SHP77 treated with DMSO at 0.1 percent for 48 hours (cell line): Measurements from ENCODE around the gene PRR27.

Source experiments
- DNase-seq: peaks from one replicate; lab custom pipeline; 2025; lab: John Stamatoyannopoulos, UW

The PRR27 gene

GRCh38 chr4:70153937-70154336 is at the start of gene PRR27:
TSS of gene PRR27 (plus strand) at chr4:70154237. CDS start at chr4:70154376, 139 bp downstream.
- no peak for DNase-seq

GRCh38 chr4:70110917-70111316 is 43.1 kb upstream of the PRR27 start:
- no peak for DNase-seq

GRCh38 chr4:70113656-70114055 is 40.4 kb upstream of the PRR27 start:
- DNase-seq = no peak

DNA sequence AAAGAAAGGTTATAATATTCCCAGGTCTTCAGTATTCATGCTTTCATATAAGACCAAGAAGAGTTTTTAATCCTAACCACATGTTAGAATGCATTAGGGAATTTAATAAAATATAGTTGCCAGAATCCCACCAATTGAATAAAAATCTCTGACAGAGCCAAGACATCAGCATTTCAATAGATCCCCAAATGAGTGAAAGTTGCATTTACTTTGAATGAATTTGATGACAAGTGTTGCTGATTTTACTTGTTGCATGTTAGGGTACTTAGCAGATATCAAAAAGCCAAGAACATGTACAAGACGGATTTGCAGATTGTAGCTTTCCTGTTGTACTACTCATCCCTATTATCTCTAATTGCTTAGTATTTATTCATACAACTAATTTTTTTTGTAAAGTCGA is 39.9 kb upstream of the PRR27 start:
- no peak for DNase-seq

GRCh38 chr4:70120323-70120722 is 33.7 kb upstream of the PRR27 start:
- DNase-seq = no peak

DNA sequence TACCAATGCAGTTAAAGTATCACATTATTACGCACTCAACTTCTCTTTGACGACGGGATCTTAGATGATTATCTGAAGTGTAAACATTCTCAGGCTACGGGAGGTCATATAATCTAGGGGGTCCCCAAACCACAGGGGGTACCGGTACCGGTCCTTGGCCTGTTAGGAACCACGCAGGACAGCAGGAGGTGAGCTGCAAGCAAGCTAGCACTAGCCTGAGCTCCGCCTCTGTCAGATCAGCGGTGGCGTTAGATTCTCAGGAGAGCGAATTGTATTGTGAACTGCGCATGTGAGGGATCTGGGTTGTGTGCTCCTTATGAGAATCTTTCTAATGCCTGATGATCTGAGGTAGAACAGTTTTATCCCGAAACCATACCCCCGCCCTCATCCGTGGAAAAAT is 20.6 kb upstream of the PRR27 start:
- no peak for DNase-seq

DNA sequence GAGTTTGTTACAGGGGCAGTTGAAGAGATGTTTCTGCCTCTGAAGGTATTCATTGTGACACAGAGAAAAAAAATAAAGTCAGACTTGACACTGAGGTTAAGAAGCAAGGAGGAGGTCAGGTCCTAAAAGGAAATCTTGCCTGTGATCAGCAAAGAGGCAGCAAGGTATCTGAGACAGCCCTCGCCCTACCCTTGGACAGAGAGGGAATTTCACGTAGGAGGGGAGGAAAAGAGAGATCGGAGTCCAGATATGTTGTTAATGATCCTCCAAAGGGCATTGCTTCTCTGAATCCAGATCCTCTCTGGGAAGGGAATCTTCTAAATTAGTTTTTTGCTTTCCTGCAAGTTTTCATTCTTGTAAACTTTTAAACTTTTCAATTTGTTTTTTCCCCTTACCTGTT is 15.3 kb upstream of the PRR27 start:
- no peak for DNase-seq

DNA sequence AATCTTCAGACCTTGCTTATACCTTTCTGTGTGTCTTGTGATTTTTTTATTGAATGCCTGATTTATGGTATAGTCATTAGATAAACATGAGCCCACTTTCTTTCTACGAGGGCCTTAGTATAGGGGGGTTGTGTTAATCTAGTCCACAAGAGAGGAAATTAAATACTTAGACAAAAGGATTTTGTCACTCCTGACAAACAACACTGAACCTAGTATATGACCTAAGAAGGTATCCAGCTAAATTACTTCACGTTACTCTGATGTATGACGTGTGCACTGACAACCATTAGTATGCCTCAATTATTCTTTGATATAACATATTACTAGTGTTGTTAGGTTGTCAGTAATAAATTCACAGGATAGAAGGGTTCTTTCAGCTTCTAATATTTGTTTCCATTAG is 2.8 kb upstream of the PRR27 start:
- DNase-seq = no peak

GRCh38 chr4:70152088-70152487 is 1.9 kb upstream of the PRR27 start:
- no peak for DNase-seq

- no peak for DNase-seq
Measured at GRCh38 chr4:70158576-70158975, 4.5 kb downstream of the PRR27 start.

DNA sequence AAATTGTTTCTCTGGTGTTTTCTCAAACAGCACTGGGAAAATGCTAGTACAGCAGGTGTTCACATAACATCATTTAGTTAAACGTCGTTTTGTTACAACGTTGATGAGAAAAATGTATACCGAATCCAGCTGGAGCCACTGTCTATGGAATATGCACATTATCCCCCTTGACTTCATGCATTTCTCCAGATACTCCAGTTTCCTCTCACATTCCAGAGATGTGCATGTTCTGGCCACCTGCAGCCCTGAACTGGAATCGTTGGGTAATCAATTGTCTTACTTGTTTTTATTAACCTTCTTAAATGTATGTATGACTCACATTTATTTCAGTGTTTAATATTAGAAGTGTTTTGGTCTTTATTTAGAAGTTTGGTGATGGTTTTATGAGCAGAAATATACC is 23.1 kb downstream of the PRR27 start:
- no peak for DNase-seq

DNA sequence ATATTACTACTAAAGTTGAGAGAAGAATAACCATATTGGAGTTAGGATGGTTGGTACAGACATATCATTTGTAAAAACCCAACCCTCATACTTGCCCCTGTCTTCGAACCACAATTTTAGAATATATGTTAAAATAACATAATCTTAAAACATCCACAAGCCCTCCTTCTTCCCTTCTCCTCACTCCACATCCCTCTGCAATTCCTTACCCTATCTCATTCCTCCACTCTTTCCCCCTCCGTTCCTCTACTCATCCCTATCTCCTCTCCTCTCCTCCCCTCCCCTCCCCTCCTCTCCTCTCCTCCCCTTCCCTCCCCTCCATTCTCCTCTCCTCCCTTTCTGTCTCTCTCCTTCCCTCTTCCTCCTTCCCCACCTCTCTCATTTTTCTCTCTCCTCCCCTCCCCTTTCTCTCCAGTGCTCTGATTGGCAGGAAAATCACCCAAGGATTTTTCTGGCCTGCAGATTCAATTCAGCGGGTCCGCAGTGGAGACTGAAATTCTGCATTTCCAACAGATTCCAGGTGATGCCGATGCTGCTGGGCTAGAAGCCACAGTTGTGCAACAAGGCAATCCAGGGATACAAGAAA is 24.1 kb downstream of the PRR27 start:
- no peak for DNase-seq

GRCh38 chr4:70179811-70180210 is 25.8 kb downstream of the PRR27 start:
- no peak for DNase-seq

GRCh38 chr4:70181864-70182263 is 27.8 kb downstream of the PRR27 start:
- DNase-seq = no peak

DNA sequence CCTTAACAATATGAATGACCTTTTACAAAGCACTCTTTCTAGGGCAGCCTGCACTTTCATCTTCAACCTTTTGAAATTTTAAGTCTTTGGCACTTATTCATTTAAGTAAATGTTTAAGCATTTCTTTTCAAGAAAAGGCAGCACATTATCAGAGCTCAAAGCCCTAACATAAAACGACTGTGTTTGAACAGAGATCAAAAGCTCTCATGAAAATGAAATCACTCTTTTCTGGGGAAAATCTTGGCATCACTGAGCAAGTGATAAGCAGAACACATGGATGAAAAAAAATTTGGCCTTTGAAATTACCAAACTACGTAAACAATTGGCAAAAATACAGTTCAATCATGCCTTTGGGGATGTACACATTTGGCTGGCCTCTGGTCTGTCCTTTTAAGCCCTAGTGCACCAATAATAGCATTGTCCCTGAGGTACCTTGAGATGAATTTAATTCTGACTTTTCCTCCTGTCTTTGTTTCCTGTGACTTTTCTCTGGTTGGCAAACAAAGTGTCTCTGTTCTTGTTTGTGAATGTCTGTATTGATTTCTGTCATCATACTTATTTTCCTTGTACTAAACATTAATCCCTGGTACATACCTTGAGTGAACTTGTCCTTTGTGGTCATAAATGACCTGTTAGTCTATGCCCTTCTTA is 28.6 kb downstream of the PRR27 start:
- DNase-seq = no peak

DNA sequence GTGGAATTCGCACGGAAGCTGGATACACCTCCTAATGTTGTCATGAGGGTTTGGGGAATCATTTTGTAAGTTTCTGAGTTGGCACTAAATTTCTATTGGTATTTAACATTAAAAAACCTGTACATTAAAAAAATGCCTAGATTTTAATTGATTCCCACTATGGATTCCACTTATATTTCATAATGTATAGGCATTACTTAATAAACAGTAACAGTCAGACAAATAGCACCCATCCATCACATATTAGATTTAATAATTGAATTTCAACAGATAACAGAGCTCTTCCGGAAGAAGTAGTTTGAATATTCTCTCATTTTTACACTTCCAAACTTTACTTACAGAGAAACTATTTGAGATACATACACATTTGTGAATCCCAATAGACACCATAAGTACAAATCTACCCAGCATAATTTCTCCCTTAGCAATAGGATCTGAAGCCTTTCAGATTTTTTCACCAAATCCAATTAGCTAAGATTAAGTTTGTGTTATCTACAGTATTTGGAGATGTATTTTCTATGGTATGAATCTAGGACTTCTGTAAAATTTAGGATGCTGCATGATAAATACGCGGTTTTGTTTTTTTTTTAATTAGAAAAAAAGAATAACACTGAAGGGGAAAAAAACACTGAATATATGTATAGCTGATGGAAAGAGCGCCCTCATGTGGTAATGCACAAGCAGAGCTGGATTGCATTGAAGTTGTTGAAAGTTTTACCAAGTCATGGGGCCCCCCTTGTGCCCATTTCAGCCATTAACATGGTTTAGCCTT is 29.3 kb downstream of the PRR27 start:
- no peak for DNase-seq

DNA sequence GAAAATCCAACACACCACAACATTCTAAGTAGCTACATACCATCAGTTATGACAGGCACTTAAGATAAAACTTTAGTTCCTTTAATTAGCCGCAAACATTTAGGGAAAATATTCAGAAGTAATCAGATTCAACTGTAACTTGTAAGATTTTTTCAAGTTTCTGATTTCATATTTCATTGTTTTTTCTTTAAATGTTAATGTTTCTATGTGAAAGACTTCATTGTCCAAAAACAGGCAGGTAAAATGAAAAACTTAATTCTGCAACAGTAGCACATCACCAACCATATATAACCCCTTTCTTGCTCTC is 29.9 kb downstream of the PRR27 start:
- no peak for DNase-seq

DNA sequence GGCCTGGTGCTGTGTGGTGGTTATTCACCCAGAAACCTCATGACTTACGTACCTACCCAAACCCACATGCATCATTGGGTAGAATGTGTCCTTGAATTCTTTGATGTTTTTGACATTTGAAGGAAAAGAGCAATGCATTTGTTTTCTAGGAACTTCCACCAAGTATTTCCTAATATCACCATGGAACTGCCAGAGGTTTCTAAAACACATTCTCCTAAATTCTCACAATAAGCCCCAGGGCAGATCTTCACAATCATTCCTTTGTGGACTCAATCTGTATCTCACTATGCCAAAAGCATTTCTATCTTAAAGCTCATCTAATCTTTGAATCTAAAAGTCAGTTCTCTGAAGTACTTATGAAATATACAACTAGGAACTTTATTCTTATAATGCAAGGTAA is 33.2 kb downstream of the PRR27 start:
- DNase-seq = no peak

DNA sequence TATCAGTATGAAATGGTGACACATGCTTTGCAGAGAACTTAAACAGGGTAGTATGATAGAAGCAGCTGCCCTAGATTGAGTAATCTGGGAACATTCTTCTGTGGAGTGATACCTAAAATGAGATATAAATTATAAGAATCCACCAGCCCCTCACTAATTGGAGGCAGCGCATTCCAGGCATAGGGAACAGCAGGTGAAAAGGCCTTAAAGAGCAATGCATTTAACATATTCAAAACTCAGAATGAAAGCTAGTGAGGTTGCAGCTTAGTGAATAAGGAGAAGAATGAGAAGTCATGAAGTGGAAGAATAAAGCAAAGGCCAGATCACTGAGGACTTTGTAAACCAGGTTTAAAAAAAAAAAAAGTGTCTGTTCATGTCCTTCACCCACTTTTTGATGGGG is 36.5 kb downstream of the PRR27 start:
- DNase-seq = no peak

GRCh38 chr4:70191647-70192046 is 37.6 kb downstream of the PRR27 start:
- DNase-seq = no peak

GRCh38 chr4:70192895-70193294 is 38.9 kb downstream of the PRR27 start:
- DNase-seq = no peak

- no peak for DNase-seq
Measured at GRCh38 chr4:70195425-70195824, 41.4 kb downstream of the PRR27 start, which contains the start of gene ODAM. TSS of gene ODAM (plus strand) at chr4:70195725. CDS start at chr4:70196544, 819 bp downstream.

DNA sequence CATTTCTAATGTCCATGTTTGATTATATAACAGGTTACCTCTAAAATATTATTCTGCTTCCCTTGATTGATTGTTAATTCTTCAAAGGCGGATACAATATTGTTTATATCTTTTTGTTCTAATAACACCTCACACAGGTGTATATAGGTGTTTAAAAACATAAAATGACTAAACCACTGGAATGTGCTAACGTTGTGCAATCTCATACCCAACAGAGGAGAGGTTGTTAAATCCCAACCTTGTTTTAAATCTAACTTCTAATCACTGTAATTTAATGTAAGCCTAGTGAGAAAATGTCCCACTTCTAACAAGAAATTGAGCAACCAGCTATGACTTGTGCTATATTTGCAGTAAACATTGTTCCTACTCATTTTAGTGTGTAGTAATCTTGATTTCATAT is 42.8 kb downstream of the PRR27 start:
- DNase-seq = no peak

DNA sequence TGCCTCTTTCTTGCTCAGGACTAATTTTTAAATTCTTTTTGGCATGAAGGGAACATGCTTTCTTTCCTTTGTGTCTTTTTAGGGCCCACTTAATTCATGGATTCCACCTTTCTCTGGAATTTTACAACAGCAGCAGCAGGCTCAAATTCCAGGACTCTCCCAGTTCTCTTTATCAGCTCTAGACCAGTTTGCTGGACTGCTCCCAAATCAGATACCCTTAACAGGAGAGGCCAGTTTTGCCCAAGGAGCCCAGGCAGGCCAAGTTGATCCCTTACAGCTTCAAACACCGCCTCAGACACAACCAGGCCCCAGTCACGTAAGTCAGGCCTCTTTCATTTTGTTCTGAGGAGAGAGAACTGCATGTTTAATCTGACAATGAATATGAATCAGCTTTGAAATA is 43.8 kb downstream of the PRR27 start:
- DNase-seq = no peak
